ENCODE measurements around the gene TMEM273.
A peak's percentile ranks its signal among the peaks of the same experiment; 100 is the strongest.

The TMEM273 gene

GRCh38 chr10:49175587-49176309, 12.4 kb downstream of the TMEM273 start:
- H3K9me3 Mint-ChIP-seq, result no peaks in the 10 kb centered on the region
- no peak overlapping the region for H3K4me3 Mint-ChIP-seq
- peaks cover 9% of the 10 kb centered on the region for H3K27me3 Mint-ChIP-seq
- DNase-seq, result no peak
- H3K4me1 Mint-ChIP-seq (ENCODE audit: low read depth), result peaks cover 47% of the 10 kb centered on the region
- peaks cover 9% of the 10 kb centered on the region for H3K36me3 Mint-ChIP-seq (ENCODE audit: low read depth)
- H3K27ac Mint-ChIP-seq, result peak overlapping the region; percentile 94

- peaks cover 39% of the 10 kb centered on the region for H3K4me1 Mint-ChIP-seq (ENCODE audit: low read depth)
- H3K27ac Mint-ChIP-seq, result no peak overlapping the region
- no peak for DNase-seq
- no peaks in the 10 kb centered on the region for H3K9me3 Mint-ChIP-seq
- peaks cover 9% of the 10 kb centered on the region for H3K27me3 Mint-ChIP-seq
- no peak overlapping the region for H3K4me3 Mint-ChIP-seq
- peaks cover 9% of the 10 kb centered on the region for H3K36me3 Mint-ChIP-seq (ENCODE audit: low read depth)
These were observed 13.2 kb downstream of the TMEM273 start for GRCh38 chr10:49174926-49175500.

GRCh38 chr10:49174261-49174925, 13.8 kb downstream of the TMEM273 start:
- peaks cover 9% of the 10 kb centered on the region for H3K36me3 Mint-ChIP-seq (ENCODE audit: low read depth)
- DNase-seq, result no peak
- peak overlapping the region; percentile 29 for H3K27ac Mint-ChIP-seq
- peaks cover 35% of the 10 kb centered on the region for H3K4me1 Mint-ChIP-seq (ENCODE audit: low read depth)
- H3K27me3 Mint-ChIP-seq, result peaks cover 9% of the 10 kb centered on the region
- H3K4me3 Mint-ChIP-seq, result no peak overlapping the region
- H3K9me3 Mint-ChIP-seq, result no peaks in the 10 kb centered on the region

GRCh38 chr10:49173853-49174252, 14.3 kb downstream of the TMEM273 start:
- peaks cover 7% of the 10 kb centered on the region for H3K36me3 Mint-ChIP-seq (ENCODE audit: low read depth)
- H3K27ac Mint-ChIP-seq, result peak overlapping the region; percentile 29
- peaks cover 9% of the 10 kb centered on the region for H3K27me3 Mint-ChIP-seq
- peaks cover 33% of the 10 kb centered on the region for H3K4me1 Mint-ChIP-seq (ENCODE audit: low read depth)
- H3K9me3 Mint-ChIP-seq, result no peaks in the 10 kb centered on the region
- no peak overlapping the region for H3K4me3 Mint-ChIP-seq
- DNase-seq, result no peak

GRCh38 chr10:49173201-49173772, 14.9 kb downstream of the TMEM273 start:
- H3K4me1 Mint-ChIP-seq (ENCODE audit: low read depth), result peaks cover 27% of the 10 kb centered on the region
- H3K27ac Mint-ChIP-seq, result no peak overlapping the region
- DNase-seq, result no peak
- peaks cover 2% of the 10 kb centered on the region for H3K36me3 Mint-ChIP-seq (ENCODE audit: low read depth)
- H3K4me3 Mint-ChIP-seq, result no peak overlapping the region
- no peaks in the 10 kb centered on the region for H3K9me3 Mint-ChIP-seq
- H3K27me3 Mint-ChIP-seq, result peaks cover 9% of the 10 kb centered on the region

- Mint-ChIP-seq H3K27me3 (peaks cover 9% of the 10 kb centered on the region), H3K27ac (no peak overlapping the region), H3K36me3 (ENCODE audit: low read depth) (no peaks in the 10 kb centered on the region), H3K4me1 (ENCODE audit: low read depth) (peaks cover 22% of the 10 kb centered on the region), H3K4me3 (no peak overlapping the region), H3K9me3 (no peaks in the 10 kb centered on the region)
- no peak for DNase-seq
These were observed 15.4 kb downstream of the TMEM273 start for GRCh38 chr10:49172777-49173132.

GRCh38 chr10:49172061-49172776, 16.0 kb downstream of the TMEM273 start:
- DNase-seq, result no peak
- H3K4me1 Mint-ChIP-seq (ENCODE audit: low read depth), result peaks cover 16% of the 10 kb centered on the region
- H3K9me3 Mint-ChIP-seq, result no peaks in the 10 kb centered on the region
- no peak overlapping the region for H3K4me3 Mint-ChIP-seq
- H3K27ac Mint-ChIP-seq, result no peak overlapping the region
- no peaks in the 10 kb centered on the region for H3K36me3 Mint-ChIP-seq (ENCODE audit: low read depth)
- H3K27me3 Mint-ChIP-seq, result peaks cover 9% of the 10 kb centered on the region

- Mint-ChIP-seq H3K27me3 (peaks cover 9% of the 10 kb centered on the region), H3K9me3 (no peaks in the 10 kb centered on the region), H3K4me3 (no peak overlapping the region), H3K27ac (no peak overlapping the region), H3K4me1 (ENCODE audit: low read depth) (peaks cover 12% of the 10 kb centered on the region), H3K36me3 (ENCODE audit: low read depth) (peaks cover 2% of the 10 kb centered on the region)
- no peak for DNase-seq
These were observed 16.7 kb downstream of the TMEM273 start for GRCh38 chr10:49171326-49172060.

- H3K9me3 Mint-ChIP-seq, result no peaks in the 10 kb centered on the region
- peaks cover 9% of the 10 kb centered on the region for H3K27me3 Mint-ChIP-seq
- peaks cover 4% of the 10 kb centered on the region for H3K36me3 Mint-ChIP-seq (ENCODE audit: low read depth)
- no peak for DNase-seq
- no peak overlapping the region for H3K27ac Mint-ChIP-seq
- peaks cover 12% of the 10 kb centered on the region for H3K4me1 Mint-ChIP-seq (ENCODE audit: low read depth)
- H3K4me3 Mint-ChIP-seq, result no peak overlapping the region
These were observed 17.4 kb downstream of the TMEM273 start for GRCh38 chr10:49170632-49171325.

GRCh38 chr10:49169776-49170175, 18.4 kb downstream of the TMEM273 start:
- no peak for DNase-seq
- Mint-ChIP-seq H3K4me1 (ENCODE audit: low read depth) (peaks cover 11% of the 10 kb centered on the region), H3K9me3 (no peaks in the 10 kb centered on the region), H3K4me3 (no peak overlapping the region), H3K36me3 (ENCODE audit: low read depth) (peaks cover 7% of the 10 kb centered on the region), H3K27me3 (peaks cover 6% of the 10 kb centered on the region), H3K27ac (peak overlapping the region; percentile 16)

- Mint-ChIP-seq H3K27me3 (peaks cover 4% of the 10 kb centered on the region), H3K4me1 (ENCODE audit: low read depth) (peaks cover 19% of the 10 kb centered on the region), H3K9me3 (no peaks in the 10 kb centered on the region), H3K36me3 (ENCODE audit: low read depth) (peaks cover 11% of the 10 kb centered on the region), H3K4me3 (no peak overlapping the region), H3K27ac (peak overlapping the region; percentile 18)
- no peak for DNase-seq
These were observed 19.2 kb downstream of the TMEM273 start for GRCh38 chr10:49168831-49169500.

- DNase-seq, result no peak
- Mint-ChIP-seq H3K36me3 (ENCODE audit: low read depth) (peaks cover 11% of the 10 kb centered on the region), H3K4me1 (ENCODE audit: low read depth) (peaks cover 20% of the 10 kb centered on the region), H3K27ac (peak overlapping the region; percentile 9), H3K9me3 (no peaks in the 10 kb centered on the region), H3K4me3 (no peak overlapping the region), H3K27me3 (no peaks in the 10 kb centered on the region)
These were observed 20.0 kb downstream of the TMEM273 start for GRCh38 chr10:49168171-49168540.

All from activated T-cell treated with anti-CD3 and anti-CD28 coated beads, Interleukin-2, amount 50 U/mL, for 24 hours (primary cell).